Thoracic aorta endothelial cell (primary cell): ENCODE results near the gene SEC23B. TPM values are rescaled to one million over a fixed set of nuclear protein-coding genes. Genes with fewer than 3 reads are reported as not detected.

Experiments used
- small RNA-seq: library from RNA; depleted of rRNA; stranded (forward); fragments of <200 nt; gene quantifications from one replicate; pipeline ENCODE3, GENCODE V24; 2012
- total RNA-seq: library from RNA; depleted of rRNA; stranded (reverse); fragments of >200 nt; gene quantifications from 2 replicates; pipeline ENCODE4 v1.2.3, GENCODE V29; 2012

SEC23B gene
- 47.2 and 48.9 TPM in 2 replicates for total RNA-seq

GRCh38 chr20:18507218-18508191, at the start of gene SEC23B:
Gene SEC23B, plus strand, starts transcription at chr20:18507940. Its CDS starts 2,896 bp downstream, at chr20:18510836.

GRCh38 chr20:18466894-18467730, 40.6 kb upstream of the SEC23B start, which contains the start of the genes DZANK1 and POLR3F:
Gene DZANK1, minus strand, starts transcription at chr20:18467030. Its CDS starts 1,672 bp downstream, at chr20:18465358.
Gene POLR3F, plus strand, starts transcription at chr20:18467390. Its CDS starts 117 bp downstream, at chr20:18467507.

GRCh38 chr20:18496740-18497592, 10.8 kb upstream of the SEC23B start, which contains the start of gene RBBP9:
Gene RBBP9, minus strand, starts transcription at chr20:18497225. Its CDS starts 58 bp downstream, at chr20:18497167.

GRCh38 chr20:18566892-18567738, 59.4 kb downstream of the SEC23B start, which contains the start of gene SMIM26:
Gene SMIM26, plus strand, starts transcription at chr20:18567432. Its CDS starts 47 bp downstream, at chr20:18567479.

GRCh38 chr20:18587665-18588573, 80.2 kb downstream of the SEC23B start, which contains the start of gene DTD1:
Gene DTD1, plus strand, starts transcription at chr20:18588054. Its CDS starts 19 bp downstream, at chr20:18588073.

Small RNA genes within 50 kb of the gene (small RNA-seq; reads per million reads assigned to genes)
- not detected for gene MIR3192
- gene RN7SL638P, result not detected
- not detected for gene RNU6ATAC34P

Other genes starting within 250 kb of the SEC23B start
- 8.4 and 10.6 TPM in 2 replicates for gene ZNF133, start 219.4 kb upstream of the SEC23B start, total RNA-seq
- 0.93 and 1.2 TPM in 2 replicates for gene DZANK1, start 40.9 kb upstream of the SEC23B start, total RNA-seq
- 16.5 and 17.7 TPM in 2 replicates for gene POLR3F, start 40.5 kb upstream of the SEC23B start, total RNA-seq
- 17.7 and 19.9 TPM in 2 replicates for gene RBBP9, start 10.7 kb upstream of the SEC23B start, total RNA-seq
- gene SMIM26, start 59.5 kb downstream of the SEC23B start, total RNA-seq, result 61.2 and 77.2 TPM in 2 replicates
- gene DTD1, start 80.1 kb downstream of the SEC23B start, total RNA-seq, result 68.9 and 82.0 TPM in 2 replicates